Choroid plexus epithelial cell (primary cell): ENCODE data around the gene ZNRF1.

Source experiments
- DNase-seq: peaks from one replicate; pipeline ENCODE4 v3.0.0-alpha.2; 2010; ENCODE audit warnings: low read depth
- H3K4me3 ChIP-seq: 2 replicates; pipeline ENCODE4 v1.5.1; 2011; ENCODE audit warnings: low read depth, mild to moderate bottlenecking, control low read depth, low read length, moderate library complexity
- CTCF ChIP-seq: conservative IDR thresholded peaks from 2 replicates; pipeline ENCODE4 v1.5.1; 2011; ENCODE audit warnings: low read depth, mild to moderate bottlenecking, control low read depth, inconsistent platforms, low read length, moderate library complexity

Gene ZNRF1

GRCh38 chr16:75045424-75045823, 46.6 kb downstream of the ZNRF1 start:
- H3K4me3 ChIP-seq = no peak overlapping the region
- no peak for DNase-seq
- no peak for TF ChIP-seq CTCF

GRCh38 chr16:75048054-75048453, 49.2 kb downstream of the ZNRF1 start:
- DNase-seq = no peak
- TF ChIP-seq CTCF = no peak
- no peak overlapping the region for H3K4me3 ChIP-seq

GRCh38 chr16:75048530-75048929, 49.7 kb downstream of the ZNRF1 start:
- H3K4me3 ChIP-seq = no peak overlapping the region
- no peak for DNase-seq
- TF ChIP-seq CTCF = no peak

GRCh38 chr16:75052481-75053202, 53.8 kb downstream of the ZNRF1 start:
- no peak overlapping the region for H3K4me3 ChIP-seq
- no peak for TF ChIP-seq CTCF
- DNase-seq = no peak

GRCh38 chr16:75053791-75054555, 55.1 kb downstream of the ZNRF1 start:
- TF ChIP-seq CTCF = no peak
- H3K4me3 ChIP-seq = no peak overlapping the region
- no peak for DNase-seq

GRCh38 chr16:75054556-75054947, 55.7 kb downstream of the ZNRF1 start:
- TF ChIP-seq CTCF = no peak
- H3K4me3 ChIP-seq = no peak overlapping the region
- no peak for DNase-seq
